Measurements from ENCODE around the gene NIN. TPM values are rescaled to one million over a fixed set of nuclear protein-coding genes. Genes with fewer than 3 reads are reported as not detected.
A peak's percentile ranks its signal among the peaks of the same experiment; 100 is the strongest.

NIN gene
- total RNA-seq, 2 donors from 2014 or later = 14.3 to 20.5 TPM

DNA sequence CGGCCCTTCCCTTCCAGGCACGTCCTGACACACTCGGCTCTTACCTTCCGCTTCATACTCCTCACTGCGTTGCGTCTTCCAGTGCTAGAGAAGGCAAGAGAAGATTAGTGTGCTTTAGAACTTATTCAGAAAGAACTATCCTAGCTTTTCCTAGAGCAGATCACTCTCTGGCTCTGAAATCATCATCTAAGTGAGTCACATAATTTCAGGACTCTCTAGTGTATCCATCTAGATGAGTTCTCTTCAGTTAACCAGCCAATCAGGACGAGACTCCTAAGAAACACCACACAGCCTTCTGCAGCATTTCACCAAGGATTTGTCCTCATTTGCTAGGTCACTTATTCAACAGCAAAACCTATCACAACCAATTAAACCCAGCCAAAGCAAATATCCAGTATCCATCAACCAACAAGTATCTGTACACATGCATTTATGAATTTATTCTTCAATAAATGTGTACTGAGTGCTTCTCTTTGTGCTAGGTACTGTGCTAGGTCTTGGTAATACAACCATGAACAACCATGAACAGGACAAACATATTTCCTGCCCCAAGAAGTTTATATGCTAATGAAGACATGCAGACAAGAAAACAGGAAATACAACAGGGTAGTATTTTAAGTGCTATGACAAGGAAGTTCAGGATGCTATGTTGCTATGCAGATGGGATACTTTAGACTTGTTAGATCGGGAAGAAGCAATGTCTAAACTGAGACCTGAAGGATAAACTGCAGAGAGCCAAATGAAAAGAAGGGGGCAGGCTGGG is 52.1 kb downstream of the NIN start:
- H3K4me1 ChIP-seq (replicated peaks) = no peaks in the 10 kb centered on the region
- no peak overlapping the region for H3K4me3 ChIP-seq
- intact Hi-C loops (cut with DNase I) = loop anchor here (5.0 to 10.0 kb wide), 7 partner anchors 83 to 917 kb away; partner anchors contain the start of genes DMAC2L and L2HGDH
- WGBS = 87% methylated on average over 8 of the region's 8 CpGs
- DNase-seq (ENCODE audit: low spot score) = no peak
- H3K36me3 ChIP-seq = no peaks in the 10 kb centered on the region
- no peaks in the 10 kb centered on the region for H3K9me3 ChIP-seq
- H3K27ac ChIP-seq = no peak overlapping the region
- TF ChIP-seq, protein P1, sequence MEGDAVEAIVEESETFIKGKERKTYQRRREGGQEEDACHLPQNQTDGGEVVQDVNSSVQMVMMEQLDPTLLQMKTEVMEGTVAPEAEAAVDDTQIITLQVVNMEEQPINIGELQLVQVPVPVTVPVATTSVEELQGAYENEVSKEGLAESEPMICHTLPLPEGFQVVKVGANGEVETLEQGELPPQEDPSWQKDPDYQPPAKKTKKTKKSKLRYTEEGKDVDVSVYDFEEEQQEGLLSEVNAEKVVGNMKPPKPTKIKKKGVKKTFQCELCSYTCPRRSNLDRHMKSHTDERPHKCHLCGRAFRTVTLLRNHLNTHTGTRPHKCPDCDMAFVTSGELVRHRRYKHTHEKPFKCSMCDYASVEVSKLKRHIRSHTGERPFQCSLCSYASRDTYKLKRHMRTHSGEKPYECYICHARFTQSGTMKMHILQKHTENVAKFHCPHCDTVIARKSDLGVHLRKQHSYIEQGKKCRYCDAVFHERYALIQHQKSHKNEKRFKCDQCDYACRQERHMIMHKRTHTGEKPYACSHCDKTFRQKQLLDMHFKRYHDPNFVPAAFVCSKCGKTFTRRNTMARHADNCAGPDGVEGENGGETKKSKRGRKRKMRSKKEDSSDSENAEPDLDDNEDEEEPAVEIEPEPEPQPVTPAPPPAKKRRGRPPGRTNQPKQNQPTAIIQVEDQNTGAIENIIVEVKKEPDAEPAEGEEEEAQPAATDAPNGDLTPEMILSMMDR (IDR thresholded peaks at IDR 0.05) = no peak
- no peak for TF ChIP-seq POLR2AphosphoS5 (IDR thresholded peaks at IDR 0.05)
- TF ChIP-seq POLR2A (IDR thresholded peaks at IDR 0.05) = no peak
- no peaks in the 10 kb centered on the region for H3K27me3 ChIP-seq (replicated peaks; ENCODE audit: insufficient read depth)

DNA sequence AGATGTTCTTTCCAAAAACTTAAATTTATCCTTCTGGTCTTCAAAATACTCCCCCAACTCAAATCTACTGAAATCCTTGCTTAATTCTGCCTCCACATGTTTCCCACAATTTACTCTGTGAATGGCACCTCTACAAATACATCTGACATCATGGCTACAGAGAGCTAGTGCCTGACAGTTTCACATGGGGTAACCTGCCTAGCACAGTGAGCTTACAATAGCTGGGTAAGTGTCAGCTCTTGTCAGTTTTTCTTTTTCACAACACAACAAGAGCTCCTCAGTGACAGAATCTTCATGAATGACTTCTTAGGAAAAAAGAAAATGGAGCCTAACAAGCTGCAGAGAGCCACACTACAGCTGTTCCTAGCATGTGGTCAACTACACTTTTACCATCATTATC is 54.4 kb downstream of the NIN start:
- no peak for DNase-seq (ENCODE audit: low spot score)
- TF ChIP-seq, protein P1 (IDR thresholded peaks at IDR 0.05) = no peak
- TF ChIP-seq POLR2A (IDR thresholded peaks at IDR 0.05) = no peak
- TF ChIP-seq POLR2AphosphoS5 (IDR thresholded peaks at IDR 0.05) = no peak
- Histone ChIP-seq H3K27me3 (replicated peaks; ENCODE audit: insufficient read depth) (no peaks in the 10 kb centered on the region), H3K9me3 (no peaks in the 10 kb centered on the region), H3K36me3 (no peaks in the 10 kb centered on the region), H3K4me3 (no peak overlapping the region), H3K4me1 (replicated peaks) (no peaks in the 10 kb centered on the region), H3K27ac (no peak overlapping the region)
- intact Hi-C loops (cut with DNase I) = loop anchor here (2.0 to 10.0 kb wide), 8 partner anchors 86 to 914 kb away; partner anchors contain the start of genes DMAC2L and L2HGDH

DNA sequence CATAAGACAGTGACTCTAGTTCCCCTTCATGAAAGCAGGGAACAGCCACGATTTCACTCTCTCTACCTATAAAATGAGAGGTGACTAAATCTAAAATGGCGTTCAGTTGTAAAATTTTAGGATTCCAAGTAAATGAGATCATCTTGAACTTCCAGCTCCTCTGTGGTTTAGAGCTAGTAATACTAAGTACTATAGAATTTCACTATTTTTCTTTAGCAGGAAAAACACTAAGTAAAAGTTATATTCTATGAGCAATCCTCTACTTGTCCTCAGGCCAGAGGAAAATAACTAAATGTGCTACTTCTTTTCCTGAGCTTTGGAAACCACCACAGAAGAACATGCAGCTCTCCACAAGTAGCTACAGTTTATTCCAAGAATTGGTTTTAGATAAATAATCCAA is 55.6 kb downstream of the NIN start:
- intact Hi-C loops (cut with DNase I) = loop anchor here (5.0 to 10.0 kb wide), 7 partner anchors 87 to 913 kb away; partner anchors contain the start of genes DMAC2L and L2HGDH

DNA sequence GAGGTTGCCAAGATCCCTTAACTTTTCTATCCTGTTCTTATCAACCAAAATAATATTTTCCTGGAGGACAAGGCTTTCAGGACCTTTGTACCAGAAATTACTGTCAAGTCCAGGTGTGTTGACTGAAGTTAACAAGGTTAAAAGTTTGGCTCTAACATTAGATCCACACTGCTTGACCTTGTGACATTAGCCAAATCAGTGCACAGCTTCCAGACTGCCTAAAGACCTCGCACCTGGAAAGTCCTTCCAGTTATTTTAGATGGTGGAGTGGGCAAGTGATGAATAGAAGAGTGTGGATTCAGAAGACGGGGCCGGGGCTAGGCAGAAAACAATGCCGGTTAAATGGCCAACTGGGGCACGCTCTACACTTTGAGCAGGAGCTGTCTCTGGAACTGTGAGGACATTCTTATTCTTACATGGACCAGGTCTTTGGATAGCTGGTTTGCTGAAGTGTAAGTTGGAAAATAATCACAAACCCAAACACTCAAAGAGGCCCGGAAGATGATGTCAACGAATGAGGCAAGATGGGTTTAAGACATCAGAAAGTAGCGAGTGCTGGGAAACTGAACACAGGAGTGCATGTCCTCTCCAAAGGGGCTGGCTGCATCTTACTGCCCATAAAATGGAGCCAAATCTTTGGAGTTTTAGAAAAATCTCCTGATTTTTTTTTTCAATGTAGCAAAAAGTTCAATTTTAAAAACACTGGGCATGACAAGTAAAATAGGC is 56.3 kb downstream of the NIN start:
- intact Hi-C loops (cut with DNase I) = loop anchor here (5.0 to 10.0 kb wide), 8 partner anchors 88 to 912 kb away; partner anchors contain the start of genes DMAC2L, L2HGDH and SAV1
- Histone ChIP-seq H3K36me3 (no peaks in the 10 kb centered on the region), H3K27me3 (replicated peaks; ENCODE audit: insufficient read depth) (no peaks in the 10 kb centered on the region), H3K9me3 (no peaks in the 10 kb centered on the region), H3K27ac (peak overlapping the region; percentile 27 to 28), H3K4me3 (no peak overlapping the region), H3K4me1 (replicated peaks) (no peaks in the 10 kb centered on the region)
- 76% methylated on average over 8 of the region's 8 CpGs for WGBS
- TF ChIP-seq POLR2A (IDR thresholded peaks at IDR 0.05) (no peak), POLR2AphosphoS5 (IDR thresholded peaks at IDR 0.05) (no peak)
- TF ChIP-seq, protein P1 (IDR thresholded peaks at IDR 0.05) = no peak
- no peak for DNase-seq (ENCODE audit: low spot score)

More for the DNA sequence above, 55.6 kb downstream of the NIN start:
- Histone ChIP-seq H3K9me3 (no peaks in the 10 kb centered on the region), H3K36me3 (no peaks in the 10 kb centered on the region), H3K27ac (peak overlapping the region; percentile 27 to 28), H3K4me3 (no peak overlapping the region), H3K27me3 (replicated peaks; ENCODE audit: insufficient read depth) (no peaks in the 10 kb centered on the region), H3K4me1 (replicated peaks) (no peaks in the 10 kb centered on the region)
- WGBS = 28% methylated on average over 2 of the region's 2 CpGs
- no peak for DNase-seq (ENCODE audit: low spot score)
- TF ChIP-seq, protein P1 (IDR thresholded peaks at IDR 0.05) = no peak
- TF ChIP-seq POLR2A (IDR thresholded peaks at IDR 0.05) = no peak
- no peak for TF ChIP-seq POLR2AphosphoS5 (IDR thresholded peaks at IDR 0.05)
